GM15510 (cell line): ENCODE measurements around the gene DYNLRB1.

Source experiments
- POLR2A ChIP-seq: IDR thresholded peaks from 3 replicates; pipeline ENCODE4 v1.6.1; 2011; ENCODE audit warnings: borderline replicate concordance; ENCODE audit not compliant: insufficient read length; ENCODE audit errors: extremely low read depth

DYNLRB1 gene

GRCh38 chr20:34516247-34517113, at the start of gene DYNLRB1:
DYNLRB1 (plus strand) TSS chr20:34516422; CDS start chr20:34516459, 37 bp downstream.
- TF ChIP-seq POLR2A, result peak; percentile 75

- no peak for TF ChIP-seq POLR2A
These were observed 47.3 kb upstream of the DYNLRB1 start for GRCh38 chr20:34468951-34469350.

GRCh38 chr20:34472246-34472925, 43.8 kb upstream of the DYNLRB1 start:
- TF ChIP-seq POLR2A, result no peak

- TF ChIP-seq POLR2A, result no peak
These were observed 42.8 kb upstream of the DYNLRB1 start for GRCh38 chr20:34473262-34473883.

GRCh38 chr20:34475979-34476736, 40.1 kb upstream of the DYNLRB1 start:
- TF ChIP-seq POLR2A, result no peak

GRCh38 chr20:34479627-34480026, 36.6 kb upstream of the DYNLRB1 start:
- no peak for TF ChIP-seq POLR2A

- TF ChIP-seq POLR2A, result no peak
These were observed 31.1 kb upstream of the DYNLRB1 start for GRCh38 chr20:34485068-34485634.

GRCh38 chr20:34491226-34491931, 24.8 kb upstream of the DYNLRB1 start:
- no peak for TF ChIP-seq POLR2A

GRCh38 chr20:34491932-34492509, 24.2 kb upstream of the DYNLRB1 start:
- no peak for TF ChIP-seq POLR2A

- TF ChIP-seq POLR2A, result no peak
These were observed 22.6 kb upstream of the DYNLRB1 start for GRCh38 chr20:34493646-34494045.

- no peak for TF ChIP-seq POLR2A
These were observed 20.9 kb upstream of the DYNLRB1 start for GRCh38 chr20:34495307-34495706.

GRCh38 chr20:34495916-34496315, 20.3 kb upstream of the DYNLRB1 start:
- no peak for TF ChIP-seq POLR2A

GRCh38 chr20:34500823-34501222, 15.4 kb upstream of the DYNLRB1 start:
- TF ChIP-seq POLR2A, result no peak

GRCh38 chr20:34506480-34506879, 9.7 kb upstream of the DYNLRB1 start:
- TF ChIP-seq POLR2A, result no peak

- no peak for TF ChIP-seq POLR2A
These were observed 8.4 kb upstream of the DYNLRB1 start for GRCh38 chr20:34507702-34508413.
